ENCODE data around the gene FGF13.

The FGF13 gene

GRCh38 chrX:138711399-138712347 is at the start of gene FGF13:
FGF13 (minus strand) TSS chrX:138711717; CDS start chrX:138711003, 714 bp downstream.
- no peak for DNase-seq

GRCh38 chrX:138759217-138759943 is 47.9 kb upstream of the FGF13 start:
- DNase-seq: no peak

GRCh38 chrX:138756234-138756633 is 44.7 kb upstream of the FGF13 start:
- no peak for DNase-seq

GRCh38 chrX:138754861-138755260 is 43.3 kb upstream of the FGF13 start:
- DNase-seq: no peak

- DNase-seq: peak; percentile 1 to 10
Observed at GRCh38 chrX:138748480-138748879, 37.0 kb upstream of the FGF13 start.

GRCh38 chrX:138745196-138745595 is 33.7 kb upstream of the FGF13 start:
- peak in 1 of 2 experiments; percentile 6 for DNase-seq

GRCh38 chrX:138742217-138742616 is 30.7 kb upstream of the FGF13 start:
- DNase-seq: no peak

- DNase-seq: no peak
Observed at GRCh38 chrX:138740341-138740740, 28.8 kb upstream of the FGF13 start.

- no peak for DNase-seq
Observed at GRCh38 chrX:138723301-138723700, 11.8 kb upstream of the FGF13 start.

- DNase-seq: no peak
Observed at GRCh38 chrX:138719396-138719795, 7.9 kb upstream of the FGF13 start.

GRCh38 chrX:138718941-138719340 is 7.4 kb upstream of the FGF13 start:
- DNase-seq: no peak

- no peak for DNase-seq
Observed at GRCh38 chrX:138710866-138711341, 613 bp downstream of the FGF13 start.

GRCh38 chrX:138709886-138710791 is 1.4 kb downstream of the FGF13 start:
- no peak for DNase-seq

GRCh38 chrX:138708268-138708667 is 3.2 kb downstream of the FGF13 start:
- no peak for DNase-seq

- no peak for DNase-seq
Observed at GRCh38 chrX:138704596-138704995, 6.9 kb downstream of the FGF13 start.

GRCh38 chrX:138704101-138704500 is 7.4 kb downstream of the FGF13 start:
- DNase-seq: no peak

- DNase-seq: no peak
Observed at GRCh38 chrX:138692591-138692990, 18.9 kb downstream of the FGF13 start.

GRCh38 chrX:138691186-138691585 is 20.3 kb downstream of the FGF13 start:
- no peak for DNase-seq

- no peak for DNase-seq
Observed at GRCh38 chrX:138690591-138690990, 20.9 kb downstream of the FGF13 start.

- DNase-seq: no peak
Observed at GRCh38 chrX:138683600-138683999, 27.9 kb downstream of the FGF13 start.

GRCh38 chrX:138669693-138670092 is 41.8 kb downstream of the FGF13 start:
- DNase-seq: no peak

- no peak for DNase-seq
Observed at GRCh38 chrX:138664466-138664865, 47.1 kb downstream of the FGF13 start.

GRCh38 chrX:138664016-138664415 is 47.5 kb downstream of the FGF13 start:
- no peak for DNase-seq
